Pulmonary artery endothelial cell (primary cell): ENCODE data around the gene YDJC. TPM values are rescaled to one million over a fixed set of nuclear protein-coding genes. Genes with fewer than 3 reads are reported as not detected.
"Not testable (repeated sequence)": the region's sequence is repeated elsewhere in the genome, so short reads cannot be mapped to it uniquely, and the experiment has no call there.

Experiments
- DNase-seq: peaks from one replicate; pipeline ENCODE4 v3.0.0-alpha.2; 2011; ENCODE audit warnings: low read depth, low spot score
- total RNA-seq: library from RNA; depleted of rRNA; stranded (reverse); fragments of >200 nt; gene quantifications from 2 replicates; pipeline ENCODE4 v1.2.3, GENCODE V29; 2014

YDJC gene
- total RNA-seq, 1 donor from 2014 or later: 23.5 TPM

GRCh38 chr22:21652010-21652546, 22.3 kb upstream of the YDJC start:
- DNase-seq: no peak

- no peak for DNase-seq
Observed at GRCh38 chr22:21651521-21652009, 21.7 kb upstream of the YDJC start.

GRCh38 chr22:21650823-21651520, 21.1 kb upstream of the YDJC start:
- DNase-seq: no peak

GRCh38 chr22:21650280-21650679, 20.5 kb upstream of the YDJC start:
- no peak for DNase-seq

GRCh38 chr22:21646608-21647590, 17.1 kb upstream of the YDJC start:
- no peak for DNase-seq

- not testable (repeated sequence) for DNase-seq
Observed at GRCh38 chr22:21645513-21645912, 15.7 kb upstream of the YDJC start.

- no peak for DNase-seq
Observed at GRCh38 chr22:21643533-21644357, 13.9 kb upstream of the YDJC start.

- no peak for DNase-seq
Observed at GRCh38 chr22:21642584-21643448, 13.0 kb upstream of the YDJC start.

- peak; percentile 96 for DNase-seq
Observed at GRCh38 chr22:21641789-21642583, 12.2 kb upstream of the YDJC start, which contains the start of gene SDF2L1. Gene SDF2L1, plus strand, starts transcription at chr22:21642302. Its CDS starts 35 bp downstream, at chr22:21642337.

- DNase-seq: no peak
Observed at GRCh38 chr22:21641417-21641788, 11.6 kb upstream of the YDJC start.

- DNase-seq: no peak
Observed at GRCh38 chr22:21640810-21641209, 11.0 kb upstream of the YDJC start.

- DNase-seq: no peak
Observed at GRCh38 chr22:21639359-21639758, 9.5 kb upstream of the YDJC start.

- not testable (repeated sequence) for DNase-seq
Observed at GRCh38 chr22:21637450-21637849, 7.6 kb upstream of the YDJC start.

GRCh38 chr22:21636629-21637218, 6.9 kb upstream of the YDJC start:
- no peak for DNase-seq

GRCh38 chr22:21635771-21636510, 6.1 kb upstream of the YDJC start:
- no peak for DNase-seq

- DNase-seq: no peak
Observed at GRCh38 chr22:21634844-21635243, 5.0 kb upstream of the YDJC start.

GRCh38 chr22:21634081-21634480, 4.3 kb upstream of the YDJC start:
- no peak for DNase-seq

- no peak for DNase-seq
Observed at GRCh38 chr22:21633481-21633880, 3.7 kb upstream of the YDJC start.
